GM19395 (cell line): ENCODE measurements around the gene NAIP.
"Not testable (repeated sequence)": the region's sequence is repeated elsewhere in the genome, so short reads cannot be mapped to it uniquely, and the experiment has no call there.

Experiments
- ATAC-seq: cut with Tn5 transposase; IDR thresholded peaks from one replicate; pipeline ENCODE4 v1.9.1; 2021; ENCODE audit warnings: mild to moderate bottlenecking, moderate library complexity; ENCODE audit not compliant: unreplicated experiment

The NAIP gene, protein sequence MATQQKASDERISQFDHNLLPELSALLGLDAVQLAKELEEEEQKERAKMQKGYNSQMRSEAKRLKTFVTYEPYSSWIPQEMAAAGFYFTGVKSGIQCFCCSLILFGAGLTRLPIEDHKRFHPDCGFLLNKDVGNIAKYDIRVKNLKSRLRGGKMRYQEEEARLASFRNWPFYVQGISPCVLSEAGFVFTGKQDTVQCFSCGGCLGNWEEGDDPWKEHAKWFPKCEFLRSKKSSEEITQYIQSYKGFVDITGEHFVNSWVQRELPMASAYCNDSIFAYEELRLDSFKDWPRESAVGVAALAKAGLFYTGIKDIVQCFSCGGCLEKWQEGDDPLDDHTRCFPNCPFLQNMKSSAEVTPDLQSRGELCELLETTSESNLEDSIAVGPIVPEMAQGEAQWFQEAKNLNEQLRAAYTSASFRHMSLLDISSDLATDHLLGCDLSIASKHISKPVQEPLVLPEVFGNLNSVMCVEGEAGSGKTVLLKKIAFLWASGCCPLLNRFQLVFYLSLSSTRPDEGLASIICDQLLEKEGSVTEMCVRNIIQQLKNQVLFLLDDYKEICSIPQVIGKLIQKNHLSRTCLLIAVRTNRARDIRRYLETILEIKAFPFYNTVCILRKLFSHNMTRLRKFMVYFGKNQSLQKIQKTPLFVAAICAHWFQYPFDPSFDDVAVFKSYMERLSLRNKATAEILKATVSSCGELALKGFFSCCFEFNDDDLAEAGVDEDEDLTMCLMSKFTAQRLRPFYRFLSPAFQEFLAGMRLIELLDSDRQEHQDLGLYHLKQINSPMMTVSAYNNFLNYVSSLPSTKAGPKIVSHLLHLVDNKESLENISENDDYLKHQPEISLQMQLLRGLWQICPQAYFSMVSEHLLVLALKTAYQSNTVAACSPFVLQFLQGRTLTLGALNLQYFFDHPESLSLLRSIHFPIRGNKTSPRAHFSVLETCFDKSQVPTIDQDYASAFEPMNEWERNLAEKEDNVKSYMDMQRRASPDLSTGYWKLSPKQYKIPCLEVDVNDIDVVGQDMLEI (N-terminal part only)

DNA sequence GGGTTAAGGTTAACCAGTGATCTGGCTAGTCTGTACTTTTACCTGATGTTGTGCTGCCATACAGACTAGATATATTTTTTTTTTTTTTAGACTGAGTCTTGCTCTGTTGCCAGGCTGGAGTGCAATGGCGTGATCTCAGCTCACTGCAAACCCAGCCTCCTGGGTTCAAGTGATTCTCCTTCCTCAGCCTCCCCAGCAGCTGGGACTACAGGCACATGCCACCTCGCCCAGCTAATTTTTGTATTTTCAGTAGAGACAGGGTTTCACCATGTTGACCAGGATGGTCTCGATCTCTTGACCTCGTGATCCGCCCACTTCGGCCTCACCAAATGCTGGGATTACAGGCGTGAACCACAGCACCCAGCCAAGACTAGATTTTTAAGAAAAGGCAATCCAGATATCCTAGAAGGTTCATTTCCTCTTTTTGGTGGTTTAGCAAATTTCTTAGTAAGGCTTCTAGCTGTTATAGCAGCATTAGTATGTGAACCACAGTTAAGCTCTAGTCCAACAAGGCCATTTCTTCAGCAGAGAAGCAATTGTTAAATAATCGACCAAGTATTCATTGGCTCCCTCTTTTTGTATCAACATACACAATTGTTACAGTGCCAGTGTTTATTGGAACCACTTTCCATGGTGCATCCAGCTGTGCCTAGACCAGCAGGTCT, at the start of gene NAIP:
TSS of gene NAIP (minus strand) at position 51 of the 665 bp plus-strand sequence. CDS start 12,424 bp downstream, outside the sequence.
- not testable (repeated sequence) for ATAC-seq

DNA sequence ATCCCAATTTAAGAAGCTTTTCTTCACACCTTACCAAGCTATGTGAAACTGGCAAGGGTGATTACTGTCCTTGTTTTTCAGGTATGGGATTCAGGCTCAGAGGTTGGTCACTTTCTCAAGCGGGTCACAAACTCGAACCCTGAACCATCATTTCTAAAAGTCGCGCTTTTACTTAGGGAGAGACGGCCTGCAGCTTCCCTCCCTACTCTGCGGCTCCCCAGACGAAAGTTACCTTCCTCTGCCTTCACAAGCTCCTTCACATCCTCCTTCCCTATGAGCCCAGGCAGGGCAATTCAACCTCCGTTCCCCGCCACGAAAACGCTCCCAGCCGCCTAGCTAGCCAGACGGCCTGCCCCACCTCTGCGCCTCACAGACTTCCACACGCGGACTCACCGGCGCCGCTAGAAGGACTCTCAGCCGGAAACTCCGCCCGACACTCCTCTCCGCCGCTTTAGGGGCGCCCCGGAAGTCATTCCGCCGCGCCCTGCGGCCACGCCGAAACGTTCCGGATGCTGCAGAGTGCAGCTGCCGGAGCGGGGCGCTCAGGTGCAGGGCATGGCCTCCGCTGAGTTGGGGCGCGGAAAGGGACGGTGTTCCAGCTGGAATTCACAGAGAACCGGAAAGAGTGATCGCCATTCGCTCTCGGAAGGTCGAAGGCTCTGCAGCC, 42.3 kb upstream of the NAIP start, which contains the start of gene GTF2H2:
TSS of gene GTF2H2 (minus strand) at position 415 of the 667 bp plus-strand sequence. CDS start 4,913 bp downstream, outside the sequence.
- peak; percentile 92 for ATAC-seq

DNA sequence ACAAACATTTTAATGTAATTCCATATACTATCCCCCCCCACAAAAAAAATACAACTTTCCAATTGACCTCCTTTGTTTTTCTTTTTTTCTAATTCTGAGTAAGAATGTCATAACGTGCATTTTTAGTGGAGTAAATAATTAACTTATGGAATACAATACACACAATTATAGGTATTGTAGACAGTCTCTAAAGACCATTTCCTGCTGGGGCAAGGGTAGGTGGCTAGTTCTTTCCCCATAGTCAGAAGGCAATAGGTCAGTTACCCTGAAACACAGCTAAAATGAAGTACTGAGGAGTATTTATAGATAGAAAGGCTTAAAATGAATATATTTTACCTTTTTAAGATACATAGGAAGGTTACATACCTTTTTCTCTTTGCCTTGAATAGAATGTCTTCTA, 36.2 kb upstream of the NAIP start:
- not testable (repeated sequence) for ATAC-seq

DNA sequence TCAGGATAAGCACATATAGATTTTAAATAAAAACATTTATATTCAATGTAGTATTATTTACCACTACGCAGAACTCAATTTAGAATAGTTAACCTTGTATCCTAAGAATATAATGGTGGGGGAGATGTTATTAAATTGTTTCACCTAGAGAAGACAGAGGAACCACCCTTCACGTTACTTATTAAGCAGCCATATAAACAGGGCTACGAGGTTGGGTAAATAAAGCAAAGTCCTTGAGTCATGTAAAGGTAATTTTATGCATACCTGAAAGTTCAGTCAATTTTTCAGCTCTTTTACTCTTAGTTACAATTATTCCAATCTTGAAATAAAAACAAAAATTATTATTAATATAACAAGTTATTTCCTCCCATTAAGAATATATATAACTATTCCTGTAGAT, 34.3 kb upstream of the NAIP start:
- not testable (repeated sequence) for ATAC-seq

DNA sequence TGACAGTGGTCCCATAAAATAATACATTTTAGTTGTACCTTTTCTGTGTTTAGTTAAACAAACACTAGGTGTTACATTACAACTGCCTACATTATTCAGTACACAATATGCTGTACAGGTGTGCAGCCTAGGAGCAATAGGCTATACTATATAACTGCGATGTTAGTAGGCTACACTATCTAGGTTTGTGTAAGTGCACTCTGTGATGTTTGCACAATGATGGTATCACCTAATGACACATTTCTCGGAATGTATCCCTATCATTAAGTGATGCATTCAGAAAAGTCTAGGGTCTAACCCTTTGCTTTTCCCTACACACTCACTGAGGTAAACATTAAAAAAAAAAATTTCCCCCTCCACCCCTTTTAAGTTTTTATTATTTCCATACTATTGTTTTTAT, 19.7 kb upstream of the NAIP start:
- not testable (repeated sequence) for ATAC-seq

DNA sequence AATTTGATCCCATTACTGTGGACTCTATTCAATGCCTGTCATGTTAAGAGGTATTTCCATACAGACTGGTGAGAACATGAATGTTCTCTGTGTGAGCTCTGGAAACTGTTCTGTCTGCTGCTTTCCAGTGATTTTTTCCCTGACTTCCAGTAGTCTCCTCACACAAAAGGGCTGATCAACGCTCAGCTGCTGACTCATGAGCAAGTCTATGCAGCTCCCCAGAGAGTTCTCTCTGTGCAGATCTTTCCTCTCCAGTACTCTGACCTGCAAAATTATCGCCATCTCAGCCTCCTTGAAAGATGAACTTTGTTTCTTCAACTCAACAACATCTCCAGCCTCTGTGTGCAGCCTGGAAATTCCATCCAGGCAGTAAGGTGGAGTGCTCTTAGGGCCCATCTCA, 19.0 kb upstream of the NAIP start:
- ATAC-seq = not testable (repeated sequence)

DNA sequence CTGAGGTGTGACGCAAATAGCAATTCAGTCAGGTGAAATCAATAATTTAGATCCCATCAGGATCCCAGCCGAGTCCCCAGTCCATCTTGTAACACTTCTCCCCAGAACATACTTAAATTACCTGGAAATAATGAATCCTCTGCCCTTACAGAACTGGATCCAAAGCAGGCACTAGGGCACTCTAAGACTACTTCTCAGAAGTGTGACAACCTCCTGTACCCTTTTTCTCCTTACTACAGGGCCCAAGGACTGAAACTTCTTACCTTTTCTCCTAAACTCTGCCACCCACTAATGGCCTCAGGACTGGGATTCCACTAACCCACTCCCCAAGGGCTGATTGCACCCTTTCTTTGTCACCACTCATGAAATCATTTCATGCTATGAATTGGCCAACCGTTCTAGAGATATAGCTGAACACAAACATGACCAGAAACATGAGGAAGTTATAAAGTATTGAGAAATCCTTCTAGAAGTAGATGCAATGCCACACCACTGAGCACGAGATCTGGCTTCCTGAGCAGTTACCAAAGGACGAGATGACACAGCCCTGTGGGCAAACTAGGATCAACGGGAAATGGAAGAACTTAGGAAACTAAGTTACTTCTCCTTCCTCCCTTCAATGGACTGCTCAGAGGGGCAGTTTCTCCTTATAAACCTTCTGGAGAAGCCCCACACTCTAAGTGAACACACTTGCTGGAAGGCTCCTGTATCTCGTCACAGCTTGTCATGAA, 6.1 kb upstream of the NAIP start:
- not testable (repeated sequence) for ATAC-seq

DNA sequence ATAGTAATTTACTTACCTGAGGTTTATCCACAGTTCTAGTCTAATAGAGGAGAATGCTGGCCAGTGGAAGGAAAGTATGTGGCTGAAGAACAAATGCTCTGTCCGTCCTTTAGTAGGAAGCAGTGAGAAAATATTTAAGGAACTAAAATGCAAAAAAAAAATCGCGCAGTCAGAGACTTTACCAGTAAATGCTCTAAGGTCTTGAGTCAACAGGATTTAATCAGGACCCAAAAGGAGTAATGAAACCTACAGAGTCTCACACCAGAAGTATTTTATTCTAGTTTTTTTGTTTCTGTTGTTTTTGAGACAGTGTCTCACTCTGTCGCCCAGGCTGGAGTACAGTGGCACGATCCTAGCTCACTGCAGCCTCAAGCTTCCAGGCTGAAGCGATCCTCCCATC, 4.5 kb downstream of the NAIP start:
- not testable (repeated sequence) for ATAC-seq

DNA sequence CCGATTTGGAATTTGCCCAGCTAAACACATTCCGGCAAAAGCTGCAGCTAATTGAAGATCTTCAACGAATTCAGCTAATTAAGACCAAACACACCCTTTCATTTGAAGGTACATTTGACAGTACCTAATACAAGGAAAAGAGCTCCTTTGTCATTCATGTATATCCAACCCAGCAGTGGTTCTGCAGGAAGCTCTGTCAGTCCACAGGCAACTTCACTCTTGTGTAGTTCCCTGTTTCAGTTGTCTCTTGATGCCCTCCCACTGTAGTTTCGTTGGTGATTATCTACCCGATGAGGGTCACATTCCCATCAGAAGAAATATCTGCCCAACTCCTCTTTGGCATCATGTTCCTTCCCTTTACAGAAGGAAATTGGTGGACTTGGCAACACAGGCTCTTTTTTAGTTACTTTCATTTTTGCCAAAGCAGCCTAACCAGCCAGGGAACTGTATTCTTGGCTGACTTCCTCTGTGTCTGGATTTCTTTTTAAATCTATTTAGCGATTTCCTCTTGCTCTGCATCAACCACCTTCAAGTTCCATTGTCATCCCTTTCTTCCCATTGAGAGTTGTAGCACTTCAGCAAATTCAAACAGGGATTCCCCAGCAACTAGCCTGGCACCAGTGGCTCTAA, 6.6 kb downstream of the NAIP start:
- not testable (repeated sequence) for ATAC-seq

DNA sequence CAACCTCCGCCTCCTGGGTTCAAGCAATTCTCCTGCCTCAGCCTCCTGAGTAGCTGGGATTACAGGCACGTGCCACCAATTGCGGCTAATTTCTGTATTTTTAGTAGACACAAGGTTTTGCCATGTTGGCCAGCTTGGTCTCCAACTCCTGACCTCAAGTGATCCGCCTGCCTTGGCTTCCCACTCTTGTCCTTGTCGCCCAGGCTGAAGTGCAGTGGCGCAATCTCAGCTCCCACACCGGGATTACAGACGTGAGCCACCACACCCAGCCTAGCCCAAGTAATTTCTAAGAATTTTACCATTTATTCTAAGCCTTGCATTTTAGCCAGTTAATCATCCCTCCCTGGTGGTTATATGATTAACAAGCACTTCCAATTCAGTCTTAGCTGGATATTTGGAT, 11.0 kb downstream of the NAIP start:
- no peak for ATAC-seq

DNA sequence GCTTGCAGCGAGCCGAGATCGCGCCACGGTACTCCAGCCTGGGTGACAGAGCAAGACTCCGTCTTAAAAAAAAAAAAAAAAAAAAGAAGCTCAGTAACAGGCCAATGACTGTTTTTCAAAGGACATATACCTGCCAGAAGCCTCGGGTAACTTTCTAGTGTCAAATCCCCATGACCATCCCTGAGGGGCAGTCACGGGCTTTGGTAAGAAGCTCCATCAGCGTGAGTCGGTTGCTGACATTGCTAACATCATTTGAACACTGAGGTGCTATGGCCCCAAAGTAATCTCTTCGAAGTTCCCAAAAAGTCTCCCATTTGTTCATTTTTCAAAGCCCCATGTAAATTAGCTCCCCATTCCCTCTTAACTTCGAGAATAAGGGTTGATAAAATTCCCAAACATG, 11.6 kb downstream of the NAIP start:
- no peak for ATAC-seq

DNA sequence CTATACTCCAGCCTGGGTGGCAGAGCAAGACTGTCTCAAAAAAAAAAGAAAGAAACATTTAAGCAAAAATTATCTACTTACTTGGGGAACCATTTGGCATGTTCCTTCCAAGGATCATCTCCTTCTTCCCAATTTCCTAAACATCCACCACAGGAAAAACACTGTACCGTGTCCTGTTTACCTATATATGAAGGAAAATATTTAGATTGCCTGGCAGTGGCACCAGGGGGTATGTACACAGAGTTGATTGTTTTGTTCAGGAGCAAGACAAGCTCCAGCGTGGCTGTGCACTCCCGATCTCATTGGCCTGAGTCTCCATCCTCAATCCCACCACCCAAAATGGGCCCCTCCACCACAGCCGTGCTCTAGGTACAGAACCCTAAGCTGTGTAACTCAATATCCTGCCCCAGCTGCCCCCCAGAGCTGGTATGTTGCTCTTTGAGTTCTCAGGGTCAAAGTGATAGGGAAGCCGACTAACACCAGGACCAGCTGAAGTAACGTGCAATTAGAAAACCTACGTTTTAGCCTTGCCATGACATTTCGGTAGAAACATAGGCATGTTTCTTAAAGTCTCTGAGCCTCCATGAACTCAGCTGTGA, 13.8 kb downstream of the NAIP start:
- no peak for ATAC-seq

DNA sequence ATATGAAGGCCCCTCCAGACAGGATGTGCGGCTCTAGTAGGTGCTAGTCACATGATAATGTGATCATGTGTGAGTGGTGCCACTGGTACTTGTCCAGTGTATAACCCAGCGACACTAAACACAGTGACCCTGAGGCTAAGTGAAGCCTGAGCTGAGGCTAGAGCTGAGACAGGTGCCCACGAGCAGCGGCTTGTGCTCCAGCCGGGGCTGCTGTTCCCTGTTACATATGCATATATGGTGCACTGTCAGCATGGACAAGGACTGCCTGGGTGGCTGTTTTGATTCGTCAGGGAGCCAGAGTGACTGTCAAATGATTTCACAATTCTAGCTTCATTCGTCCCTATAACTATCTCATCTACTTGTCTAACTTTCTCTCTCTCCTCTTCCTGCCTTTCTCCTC, 18.2 kb downstream of the NAIP start:
- ATAC-seq = not testable (repeated sequence)

DNA sequence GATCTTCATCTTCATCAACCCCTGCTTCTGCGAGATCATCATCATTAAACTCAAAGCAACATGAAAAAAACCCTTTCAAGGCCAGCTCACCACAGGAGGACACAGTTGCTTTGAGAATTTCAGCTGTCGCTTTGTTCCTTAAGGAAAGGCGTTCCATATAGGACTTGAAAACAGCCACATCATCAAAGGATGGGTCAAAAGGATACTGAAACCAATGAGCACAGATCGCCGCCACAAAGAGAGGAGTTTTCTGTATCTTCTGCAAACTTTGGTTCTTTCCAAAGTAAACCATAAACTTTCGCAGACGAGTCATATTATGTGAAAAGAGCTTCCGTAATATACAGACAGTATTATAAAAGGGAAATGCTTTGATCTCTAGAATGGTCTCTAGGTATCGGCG, 40.3 kb downstream of the NAIP start:
- not testable (repeated sequence) for ATAC-seq

DNA sequence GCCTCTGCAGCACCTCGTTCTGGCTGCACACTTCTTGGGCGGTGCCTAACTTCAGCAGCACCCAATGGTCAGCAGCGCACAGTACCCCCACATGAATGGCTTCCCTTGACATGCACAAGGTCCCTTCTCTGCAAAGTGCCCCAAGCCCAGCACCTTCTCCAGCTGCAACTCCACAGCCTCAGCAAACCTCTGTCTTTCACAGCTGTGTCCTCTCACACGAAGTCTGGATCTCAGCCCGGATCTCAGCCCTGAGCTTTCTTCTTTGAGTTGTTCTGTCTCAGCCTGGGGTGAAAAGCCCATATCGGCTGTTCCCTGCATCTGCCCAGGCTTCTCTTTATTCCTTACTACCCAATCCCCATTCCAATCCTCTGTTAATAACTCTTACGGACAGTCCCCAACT, 57.9 kb downstream of the NAIP start:
- not testable (repeated sequence) for ATAC-seq

DNA sequence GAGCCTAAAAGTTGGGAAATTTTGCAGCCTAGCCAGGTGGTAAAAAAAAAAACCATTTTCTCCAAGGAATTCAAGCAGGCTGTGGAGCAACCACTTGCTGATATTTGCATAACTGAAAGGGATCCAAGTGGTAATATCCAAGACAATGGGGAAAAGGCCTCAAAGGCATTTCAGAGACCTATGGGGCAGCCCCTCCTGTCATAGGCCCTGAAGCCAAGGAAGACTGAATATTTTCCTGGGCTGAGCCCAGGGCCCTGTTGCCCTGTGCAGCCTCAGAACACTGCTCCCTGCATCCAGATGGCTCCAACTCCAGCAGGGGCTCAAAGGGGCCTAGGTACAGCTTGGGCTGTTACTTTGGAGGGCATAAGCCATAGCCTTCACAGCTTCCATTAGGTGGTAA, 60.6 kb downstream of the NAIP start:
- not testable (repeated sequence) for ATAC-seq

DNA sequence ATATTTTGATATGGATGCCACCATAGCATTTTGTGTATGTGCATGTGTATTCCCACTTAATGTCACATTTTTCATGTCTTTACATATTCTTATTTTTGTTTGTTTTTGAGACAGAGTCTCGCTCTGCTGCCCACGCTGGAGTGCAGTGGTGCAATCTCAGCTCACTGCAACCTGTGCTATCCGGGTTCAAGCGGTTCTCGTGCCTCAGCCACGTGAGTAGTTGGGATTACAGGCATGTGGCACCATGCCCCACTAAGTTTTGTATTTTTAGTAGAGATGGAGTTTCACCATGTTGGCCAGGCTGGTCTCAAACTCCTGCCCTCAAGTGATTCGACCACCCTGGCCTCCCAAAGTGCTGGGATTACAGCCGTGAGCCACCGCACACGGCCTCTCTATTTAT, 72.1 kb downstream of the NAIP start:
- not testable (repeated sequence) for ATAC-seq

DNA sequence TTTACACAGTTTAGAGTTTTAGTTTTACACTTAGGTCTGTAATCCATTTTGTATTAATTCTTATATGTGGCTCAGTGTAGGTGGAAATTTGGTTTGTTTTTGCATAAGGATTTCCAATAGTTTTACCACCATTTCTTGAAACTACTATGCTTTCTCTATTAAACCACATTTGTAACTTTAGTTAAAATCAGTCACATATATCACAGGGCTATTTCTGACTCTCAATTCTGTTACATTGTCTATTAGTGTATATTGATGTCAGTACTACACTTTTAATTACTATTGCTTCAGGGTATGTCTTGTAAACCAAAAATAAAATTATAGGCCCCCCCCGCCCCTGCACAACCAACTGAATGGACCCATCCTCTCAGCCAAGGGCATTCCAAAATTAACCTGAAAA, 92.6 kb downstream of the NAIP start:
- not testable (repeated sequence) for ATAC-seq
